SK-N-SH treated with all-trans-retinoic acid at 6 μM for 48 hours (cell line): ENCODE measurements around the gene PODXL.

Experiments used
- ATAC-seq: fragments of 200-7000 bp; cut with Tn5 transposase; 3 replicates; pipeline ENCODE4 v1.9.1; 2020; ENCODE audit warnings: mild to moderate bottlenecking, moderate library complexity
- BACH2 ChIP-seq: fragments of 250-450 bp; sonication (Bioruptor Pico); IDR thresholded peaks from 2 replicates; pipeline ENCODE4 v1.9.0; 2021; ENCODE audit warnings: mild to moderate bottlenecking, borderline replicate concordance
- CSDC2 ChIP-seq: fragments of 250-450 bp; sonication (Bioruptor Pico); IDR thresholded peaks from 2 replicates; pipeline ENCODE4 v1.5.0; 2020; ENCODE audit warnings: mild to moderate bottlenecking, moderate library complexity
- CSRNP3 ChIP-seq: fragments of 250-450 bp; sonication (Bioruptor Pico); IDR thresholded peaks from 2 replicates; pipeline ENCODE4 v1.5.1; 2021; ENCODE audit warnings: mild to moderate bottlenecking, moderate library complexity
- ESRRG ChIP-seq: fragments of 250-450 bp; sonication (Bioruptor Pico); IDR thresholded peaks from 2 replicates; pipeline ENCODE4 v1.6.1; 2021; ENCODE audit warnings: mild to moderate bottlenecking
- ISL1 ChIP-seq: fragments of 250-450 bp; sonication (Bioruptor Pico); IDR thresholded peaks from 2 replicates; pipeline ENCODE4 v2.1.2; 2022; ENCODE audit warnings: mild to moderate bottlenecking, moderate library complexity
- PATZ1 ChIP-seq: fragments of 250-450 bp; sonication (Bioruptor Pico); IDR thresholded peaks from 2 replicates; pipeline ENCODE4 v1.8.0; 2020; ENCODE audit warnings: mild to moderate bottlenecking, moderate library complexity, borderline replicate concordance
- POU6F1 ChIP-seq: fragments of 250-450 bp; sonication (Bioruptor Pico); IDR thresholded peaks from 2 replicates; pipeline ENCODE4 v1.8.0; 2021; ENCODE audit warnings: low read depth, mild to moderate bottlenecking, moderate library complexity, borderline replicate concordance
- PPARA ChIP-seq: fragments of 250-450 bp; sonication (Bioruptor Pico); IDR thresholded peaks from 2 replicates; pipeline ENCODE4 v1.5.0; 2020; ENCODE audit warnings: mild to moderate bottlenecking, borderline replicate concordance
- RARB ChIP-seq: fragments of 250-450 bp; sonication (Bioruptor Pico); IDR thresholded peaks from 2 replicates; pipeline ENCODE4 v1.8.0; 2021; ENCODE audit warnings: mild to moderate bottlenecking, moderate library complexity
- SNAI2 ChIP-seq: fragments of 250-450 bp; sonication (Bioruptor Pico); IDR thresholded peaks from 2 replicates; pipeline ENCODE4 v1.5.0; 2020; ENCODE audit warnings: mild to moderate bottlenecking, moderate library complexity
- TCF4 ChIP-seq: fragments of 250-450 bp; sonication (Bioruptor Pico); IDR thresholded peaks from 2 replicates; pipeline ENCODE4 v1.8.0; 2021; ENCODE audit warnings: mild to moderate bottlenecking, moderate library complexity, borderline replicate concordance
- TOX ChIP-seq: fragments of 250-450 bp; sonication (Bioruptor Pico); IDR thresholded peaks from 2 replicates; pipeline ENCODE4 v1.8.0; 2021; ENCODE audit warnings: mild to moderate bottlenecking, moderate library complexity, borderline replicate concordance
- TSHZ2 ChIP-seq: fragments of 250-450 bp; sonication (Bioruptor Pico); IDR thresholded peaks from 2 replicates; pipeline ENCODE4 v1.5.0; 2020; ENCODE audit warnings: mild to moderate bottlenecking, moderate library complexity
- ZC3H10 ChIP-seq: fragments of 250-450 bp; sonication (Bioruptor Pico); IDR thresholded peaks from 2 replicates; pipeline ENCODE4 v1.5.1; 2021; ENCODE audit warnings: mild to moderate bottlenecking, moderate library complexity
- ZFP3 ChIP-seq: fragments of 250-450 bp; sonication (Bioruptor Pico); IDR thresholded peaks from 2 replicates; pipeline ENCODE4 v1.5.0; 2020; ENCODE audit warnings: mild to moderate bottlenecking, moderate library complexity
- ZFP30 ChIP-seq: fragments of 450-650 bp; formaldehyde crosslinking; IDR thresholded peaks from 2 replicates; pipeline ENCODE4 v1.5.0; 2022; ENCODE audit warnings: mild to moderate bottlenecking, moderate library complexity
- ZNF565 ChIP-seq: fragments of 450-650 bp; formaldehyde crosslinking; conservative IDR thresholded peaks from 2 replicates; pipeline ENCODE4 v1.5.0; 2020; ENCODE audit warnings: low read depth, mild to moderate bottlenecking, moderate library complexity

Gene PODXL

GRCh38 chr7:131586759-131587158, 30.3 kb upstream of the PODXL start:
- TF ChIP-seq ISL1 (CRISPR knock-in tag), result no peak
- TF ChIP-seq ESRRG (CRISPR knock-in tag), result no peak
- TF ChIP-seq CSDC2 (CRISPR knock-in tag), result no peak
- no peak for TF ChIP-seq TOX (CRISPR knock-in tag)
- no peak for TF ChIP-seq ZC3H10
- no peak for ATAC-seq

GRCh38 chr7:131586259-131586658, 29.8 kb upstream of the PODXL start:
- no peak; the same call in 2 of the 3 replicates for ATAC-seq
- TF ChIP-seq BACH2 (CRISPR knock-in tag) (no peak), ZC3H10 (no peak), POU6F1 (CRISPR knock-in tag) (no peak), ZFP30 (CRISPR knock-in tag) (no peak), SNAI2 (CRISPR knock-in tag) (no peak), TCF4 (CRISPR knock-in tag) (no peak), CSRNP3 (CRISPR knock-in tag) (no peak), ESRRG (CRISPR knock-in tag) (no peak), PATZ1 (no peak), ISL1 (CRISPR knock-in tag) (no peak), RARB (CRISPR knock-in tag) (no peak), PPARA (CRISPR knock-in tag) (no peak), TSHZ2 (CRISPR knock-in tag) (no peak), CSDC2 (CRISPR knock-in tag) (no peak)

GRCh38 chr7:131583430-131583829, 27.0 kb upstream of the PODXL start:
- ATAC-seq, result no peak
- no peak for TF ChIP-seq TOX (CRISPR knock-in tag)
- no peak for TF ChIP-seq PATZ1
- no peak for TF ChIP-seq PPARA (CRISPR knock-in tag)
- no peak for TF ChIP-seq ZNF565 (CRISPR knock-in tag)
- TF ChIP-seq BACH2 (CRISPR knock-in tag), result no peak
- no peak for TF ChIP-seq ZFP3 (CRISPR knock-in tag)
- no peak for TF ChIP-seq SNAI2 (CRISPR knock-in tag)
- TF ChIP-seq CSRNP3 (CRISPR knock-in tag), result no peak
